NCI-H1105 (cell line): ENCODE data around the gene ARHGAP10.

Experiments
- DNase-seq: peaks from one replicate; lab custom pipeline; 2025; lab: John Stamatoyannopoulos, UW

ARHGAP10 gene

GRCh38 chr4:148030193-148030873 is 298.4 kb downstream of the ARHGAP10 start:
- DNase-seq: no peak

- DNase-seq: no peak
Measured at GRCh38 chr4:148034813-148035212, 302.9 kb downstream of the ARHGAP10 start.

GRCh38 chr4:148041606-148042329 is 309.9 kb downstream of the ARHGAP10 start:
- no peak for DNase-seq

GRCh38 chr4:148044089-148044911 is 312.4 kb downstream of the ARHGAP10 start:
- DNase-seq: no peak

- no peak for DNase-seq
Measured at GRCh38 chr4:148044912-148045352, 313.0 kb downstream of the ARHGAP10 start.

GRCh38 chr4:148048598-148048997 is 316.7 kb downstream of the ARHGAP10 start:
- DNase-seq: no peak

GRCh38 chr4:148051403-148051802 is 319.5 kb downstream of the ARHGAP10 start:
- no peak for DNase-seq

GRCh38 chr4:148052448-148052847 is 320.6 kb downstream of the ARHGAP10 start:
- no peak for DNase-seq

- no peak for DNase-seq
Measured at GRCh38 chr4:148053298-148054003, 321.6 kb downstream of the ARHGAP10 start.

- DNase-seq: no peak
Measured at GRCh38 chr4:148054275-148054674, 322.4 kb downstream of the ARHGAP10 start.

- DNase-seq: no peak
Measured at GRCh38 chr4:148055844-148056243, 324.0 kb downstream of the ARHGAP10 start.

- DNase-seq: no peak
Measured at GRCh38 chr4:148056879-148057278, 325.0 kb downstream of the ARHGAP10 start.

GRCh38 chr4:148057516-148057915 is 325.6 kb downstream of the ARHGAP10 start:
- no peak for DNase-seq

- no peak for DNase-seq
Measured at GRCh38 chr4:148057984-148058859, 326.3 kb downstream of the ARHGAP10 start.

GRCh38 chr4:148059617-148060180 is 327.8 kb downstream of the ARHGAP10 start:
- no peak for DNase-seq

GRCh38 chr4:148060264-148061140 is 328.6 kb downstream of the ARHGAP10 start:
- DNase-seq: no peak

GRCh38 chr4:148061141-148061481 is 329.2 kb downstream of the ARHGAP10 start:
- no peak for DNase-seq

- peak; percentile 61 for DNase-seq
Measured at GRCh38 chr4:148061795-148062194, 329.9 kb downstream of the ARHGAP10 start.

- no peak for DNase-seq
Measured at GRCh38 chr4:148062301-148062950, 330.5 kb downstream of the ARHGAP10 start.
